ENCODE data around the gene SMU1.
"Not testable (repeated sequence)": the region's sequence is repeated elsewhere in the genome, so short reads cannot be mapped to it uniquely, and the experiment has no call there.

Gene SMU1

GRCh38 chr9:33104401-33104800 lies 27.9 kb upstream of the SMU1 start:
- no peak for DNase-seq

GRCh38 chr9:33103501-33104281 lies 27.2 kb upstream of the SMU1 start:
- no peak for DNase-seq

GRCh38 chr9:33102551-33103210 lies 26.2 kb upstream of the SMU1 start:
- no peak for DNase-seq

GRCh38 chr9:33101104-33101951 lies 24.9 kb upstream of the SMU1 start:
- peak; percentile 43 for DNase-seq

- no peak for DNase-seq
Observed at GRCh38 chr9:33099754-33100153, 23.3 kb upstream of the SMU1 start.

GRCh38 chr9:33097192-33097591 lies 20.7 kb upstream of the SMU1 start:
- DNase-seq, result no peak

DNA sequence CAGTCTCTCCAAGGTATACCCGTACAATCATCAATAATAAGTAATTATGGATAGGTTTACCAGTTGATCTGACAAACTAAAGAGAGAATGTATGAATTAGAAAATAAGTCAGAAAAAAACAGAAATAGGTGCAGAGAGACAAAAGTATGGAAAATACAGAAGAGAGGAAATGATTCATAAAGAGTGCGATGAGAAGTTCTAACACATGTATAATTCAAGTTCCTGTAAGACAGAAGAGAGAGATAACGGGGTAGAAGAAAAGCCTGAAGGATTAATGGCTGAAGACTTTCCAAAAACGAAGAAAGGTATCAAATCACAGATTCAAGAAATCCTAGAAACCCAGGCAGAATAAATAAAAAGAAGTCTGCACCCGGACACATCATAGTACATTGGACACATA lies 16.2 kb upstream of the SMU1 start:
- no peak for DNase-seq

DNA sequence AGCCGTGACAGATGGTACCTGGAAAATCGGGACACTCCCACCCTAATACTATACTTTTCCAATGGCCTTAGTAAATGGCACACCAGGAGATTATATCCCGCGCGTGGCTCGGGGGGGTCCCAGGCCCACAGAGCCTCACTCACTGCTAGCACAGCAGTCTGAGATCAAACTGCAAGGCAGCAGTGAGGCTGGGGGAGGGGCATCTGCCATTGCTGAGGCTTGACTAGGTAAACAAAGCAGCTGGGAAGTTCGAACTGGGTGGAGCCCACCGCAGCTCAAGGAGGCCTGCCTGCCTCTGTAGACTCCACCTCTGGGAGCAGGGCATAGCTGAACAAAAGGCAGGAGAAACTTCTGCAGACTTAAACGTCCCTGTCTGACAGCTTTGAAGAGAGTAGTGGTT lies 9.2 kb upstream of the SMU1 start:
- DNase-seq, result not testable (repeated sequence)

DNA sequence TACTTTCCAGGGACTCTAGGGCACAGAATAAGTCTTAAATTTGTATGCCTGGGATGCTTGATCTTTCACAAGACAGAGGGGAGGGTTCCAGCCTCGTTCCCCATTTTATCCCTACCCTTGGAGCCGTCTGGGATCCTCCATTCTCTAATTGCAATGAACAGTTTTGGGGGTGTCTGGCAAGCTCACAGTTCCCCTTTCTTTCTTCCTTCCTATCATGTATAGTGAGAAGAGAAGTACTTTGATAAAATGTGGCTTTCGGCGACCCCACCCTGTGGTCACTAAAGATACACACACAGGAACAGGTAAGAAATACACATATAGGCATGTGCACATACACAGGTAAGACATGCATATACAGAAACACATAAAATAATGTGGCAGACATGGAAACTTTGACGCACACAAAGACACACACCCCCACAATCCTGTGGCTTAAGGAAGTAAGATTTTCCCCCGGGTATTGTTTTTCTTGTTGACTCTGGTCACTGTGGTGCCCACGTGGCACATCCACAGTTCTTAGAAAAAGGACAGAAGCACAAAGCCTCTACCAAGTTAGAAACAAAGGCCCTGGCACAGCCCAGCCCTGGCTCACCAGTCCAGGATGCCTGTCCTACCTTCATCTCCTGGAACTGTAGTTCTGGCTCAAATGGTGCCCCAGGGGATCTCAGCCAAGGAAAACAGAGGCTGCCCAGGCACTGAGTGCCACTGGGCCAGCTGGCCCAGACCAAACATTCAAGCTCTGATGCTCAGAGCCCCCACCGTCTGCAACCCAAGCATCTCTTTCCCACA lies 6.3 kb upstream of the SMU1 start:
- DNase-seq, result no peak

GRCh38 chr9:33082128-33082527 lies 5.7 kb upstream of the SMU1 start:
- no peak for DNase-seq

DNA sequence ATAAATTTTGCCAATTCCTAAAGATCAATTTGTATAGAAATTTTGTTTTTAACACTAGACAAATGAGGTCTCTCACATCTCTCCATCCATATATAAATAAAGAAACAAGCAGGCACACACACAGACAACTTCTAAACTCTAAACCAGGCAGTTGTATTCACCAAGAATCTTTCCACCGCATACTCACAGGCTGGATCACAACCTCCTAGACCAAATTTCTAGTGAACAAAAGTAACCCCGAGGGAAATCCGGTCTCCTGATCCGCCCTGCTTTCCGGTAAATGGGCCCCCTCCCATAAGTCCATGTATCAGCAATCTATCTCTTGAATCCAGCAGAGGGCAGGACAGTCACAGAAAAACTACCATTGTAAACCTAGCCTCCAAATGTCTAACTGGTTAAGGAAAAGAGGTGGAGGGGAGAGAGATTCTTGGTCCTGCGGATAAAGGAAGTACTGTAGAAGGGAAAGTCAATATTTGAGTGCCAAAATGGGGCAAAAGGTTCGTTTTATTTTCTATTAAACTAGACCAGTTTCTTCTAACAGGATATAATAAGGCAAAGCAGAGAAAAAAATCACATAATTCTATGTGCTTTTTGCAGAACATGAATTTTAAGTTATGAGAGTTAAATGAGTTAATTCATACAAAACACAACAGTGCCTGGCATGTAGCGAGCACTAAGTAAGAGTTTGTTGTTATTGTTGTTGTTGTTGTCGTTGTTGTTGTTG lies 4.8 kb upstream of the SMU1 start:
- peak; percentile 85 for DNase-seq

- no peak for DNase-seq
Observed at GRCh38 chr9:33080534-33080933, 4.1 kb upstream of the SMU1 start.

DNA sequence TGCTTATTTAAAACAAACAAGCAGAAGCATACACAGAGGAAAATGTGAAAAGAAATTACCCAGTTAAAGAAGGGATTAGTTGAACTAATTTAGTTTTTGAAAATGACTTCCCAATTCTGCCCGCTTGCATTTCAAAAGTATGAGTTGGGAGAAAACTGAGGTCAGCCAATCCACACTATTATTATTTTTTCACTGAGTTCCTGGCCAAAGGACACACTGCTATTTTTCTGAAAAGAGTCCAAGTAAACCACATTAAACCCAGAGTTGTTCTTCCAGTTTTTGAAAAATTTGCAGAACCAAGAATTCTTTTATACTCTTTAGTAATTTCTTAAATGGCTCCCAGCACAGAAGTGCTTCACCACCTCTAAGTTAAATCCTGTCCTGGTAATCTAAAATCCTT lies 7.5 kb downstream of the SMU1 start:
- DNase-seq, result no peak

- DNase-seq, result no peak
Observed at GRCh38 chr9:33065157-33066076, 11.1 kb downstream of the SMU1 start.

DNA sequence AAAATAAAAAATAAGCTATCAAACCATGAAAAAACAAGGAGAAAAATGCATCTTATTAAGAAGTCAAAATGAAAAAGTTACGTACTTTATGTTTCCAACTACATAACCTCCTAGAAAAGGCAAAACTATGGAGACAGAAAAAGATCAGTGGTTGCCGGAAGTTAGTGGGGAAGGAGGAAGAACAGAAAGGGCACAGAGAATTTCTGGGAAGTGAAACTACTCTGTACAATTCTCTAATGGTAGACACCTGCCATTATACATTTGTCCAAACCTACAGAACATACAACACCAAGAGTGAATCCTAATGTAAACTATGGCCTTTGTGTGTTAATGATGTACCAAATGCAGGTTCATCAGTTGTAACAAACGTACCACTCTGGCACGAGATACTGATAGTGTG lies 25.3 kb downstream of the SMU1 start:
- no peak for DNase-seq

- DNase-seq, result no peak
Observed at GRCh38 chr9:33049680-33050361, 26.7 kb downstream of the SMU1 start.

GRCh38 chr9:33048054-33048465 lies 28.4 kb downstream of the SMU1 start:
- no peak for DNase-seq

- no peak for DNase-seq
Observed at GRCh38 chr9:33046061-33046460, 30.4 kb downstream of the SMU1 start.

- no peak for DNase-seq
Observed at GRCh38 chr9:33044677-33045282, 31.7 kb downstream of the SMU1 start.

GRCh38 chr9:33044162-33044673 lies 32.3 kb downstream of the SMU1 start:
- peak; percentile 81 for DNase-seq
